Kidney (tissue), 14 donors: ENCODE data around the gene LHX5. TPM values are rescaled to one million over a fixed set of nuclear protein-coding genes. Genes with fewer than 3 reads are reported as not detected.

ENCODE experiments used
- DNase-seq, 5 donors: peaks; one replicate each; pipeline ENCODE4 v3.0.0-alpha.2; 2013 to 2020
- FAIRE-seq: peaks from 2 replicates; lab custom pipeline; 2012; peaks lifted over from hg19 to GRCh38; lab: Jason Lieb, UNC
- H3K27ac ChIP-seq, 2 donors: one replicate each; pipeline ENCODE4 v1.7.0; 2013; ENCODE audit warnings: low read depth in 2 of 2, low read length in 2 of 2, inconsistent platforms in 1 of 2
- H3K27me3 ChIP-seq: one replicate; pipeline ENCODE4 v1.7.1; 2013; ENCODE audit warnings: low read length, inconsistent platforms; ENCODE audit not compliant: control insufficient read depth, insufficient read depth
- H3K36me3 ChIP-seq, 3 donors: one replicate each; pipeline versions ENCODE4 v1.7.0 to v1.7.1; 2013; ENCODE audit warnings: low read length in 3 of 3, control low read depth in 1 of 3, inconsistent platforms in 1 of 3; ENCODE audit not compliant: insufficient read depth in 3 of 3, control insufficient read depth in 2 of 3
- H3K4me1 ChIP-seq, 3 donors: one replicate each; pipeline versions ENCODE4 v1.7.0 to v1.7.1; 2013; ENCODE audit warnings: low read length in 3 of 3, inconsistent platforms in 1 of 3, low read depth in 1 of 3; ENCODE audit not compliant: control insufficient read depth in 2 of 3, insufficient read depth in 2 of 3
- H3K4me3 ChIP-seq, 3 donors: one replicate each; pipeline versions ENCODE4 v1.7.0 to v1.8.1; 2013; ENCODE audit warnings: low read length in 3 of 3, control low read depth in 1 of 3, inconsistent platforms in 1 of 3
- H3K9ac ChIP-seq, 3 donors: one replicate each; pipeline versions ENCODE4 v1.7.0 to v1.7.1; 2013; ENCODE audit warnings: low read length in 3 of 3, control low read depth in 1 of 3, inconsistent platforms in 1 of 3
- H3K9me3 ChIP-seq, 3 donors: one replicate each; pipeline versions ENCODE4 v1.7.0 to v1.7.1; 2013; ENCODE audit warnings: low read length in 3 of 3, control low read depth in 1 of 3, inconsistent platforms in 1 of 3; ENCODE audit not compliant: control insufficient read depth in 2 of 3, insufficient read depth in 1 of 3
- CTCF ChIP-seq: IDR thresholded peaks from 3 replicates; pipeline ENCODE4 v1.5.1; 2012; ENCODE audit warnings: mild to moderate bottlenecking, moderate library complexity, borderline replicate concordance; ENCODE audit not compliant: insufficient read depth; ENCODE audit errors: extremely low read depth
- intact Hi-C: fragments of 100-400 bp; cut with DNase I; formaldehyde crosslinking; loops from one replicate; pipeline ENCODE4 v1.11.1; 2022
- polyA plus RNA-seq: library from polyadenylated mRNA; stranded (reverse); fragments of 350-450 nt; fragmentation: Illumina TruSeq; extraction: RNeasy Lipid Tissue Mini Kit (QIAGEN cat#74804); gene quantifications from one replicate; pipeline ENCODE4 v1.2.3, GENCODE V29; 2014; ENCODE audit warnings: low read depth, low replicate concordance; ENCODE audit not compliant: insufficient read depth
- total RNA-seq: library from RNA; stranded (reverse); fragmentation: NEBNext Ultra II Directional; extraction: Animal tissue kit (Norgen Biotek cat#: 25700); gene quantifications from one replicate; pipeline ENCODE4 v1.2.1, GENCODE V29; 2021
- donor health status: control.
- donor health status: control.
- donor health status: control.
- donor health status: control.
- donor health status: control.
- donor health status: DM: yes; HTN: yes; CAD: no.
- donor health status: Normal renal cell carcinoma (clear cell type).

LHX5 gene
- total and polyA plus RNA-seq, 2 donors from 2014 or later: not detected

- H3K27me3 ChIP-seq: no peaks in the 10 kb centered on the region
- H3K4me3 ChIP-seq: no peak overlapping the region
- DNase-seq (no peak), FAIRE-seq (no peak)
- no peak overlapping the region for H3K27ac ChIP-seq
- TF ChIP-seq CTCF: no peak
- H3K4me1 ChIP-seq: no peaks in the 10 kb centered on the region
- no peak overlapping the region for H3K9ac ChIP-seq
- no peaks in the 10 kb centered on the region for H3K36me3 ChIP-seq
- no peaks in the 10 kb centered on the region for H3K9me3 ChIP-seq
- intact Hi-C loops: no loop called here
These were observed 33.2 kb upstream of the LHX5 start for GRCh38 chr12:113504917-113505316.

- Histone ChIP-seq H3K36me3 (no peaks in the 10 kb centered on the region), H3K9ac (no peak overlapping the region), H3K27me3 (no peaks in the 10 kb centered on the region), H3K27ac (no peak overlapping the region), H3K4me3 (no peak overlapping the region), H3K4me1 (no peaks in the 10 kb centered on the region), H3K9me3 (no peaks in the 10 kb centered on the region)
- intact Hi-C loops: no loop called here
- no peak for FAIRE-seq
- no peak for DNase-seq
- TF ChIP-seq CTCF: no peak
These were observed 29.2 kb upstream of the LHX5 start for GRCh38 chr12:113500782-113501311.

- H3K9me3 ChIP-seq: no peaks in the 10 kb centered on the region
- H3K27ac ChIP-seq: no peak overlapping the region
- no peaks in the 10 kb centered on the region for H3K27me3 ChIP-seq
- intact Hi-C loops: no loop called here
- no peak for FAIRE-seq
- DNase-seq: no peak
- H3K4me1 ChIP-seq: no peaks in the 10 kb centered on the region
- H3K4me3 ChIP-seq: no peak overlapping the region
- H3K9ac ChIP-seq: no peak overlapping the region
- no peak for TF ChIP-seq CTCF
- H3K36me3 ChIP-seq: no peaks in the 10 kb centered on the region
These were observed 28.6 kb upstream of the LHX5 start for GRCh38 chr12:113500306-113500675.

- no peaks in the 10 kb centered on the region for H3K4me1 ChIP-seq
- no peaks in the 10 kb centered on the region for H3K27me3 ChIP-seq
- no peak overlapping the region for H3K4me3 ChIP-seq
- H3K9ac ChIP-seq: no peak overlapping the region
- no peak for TF ChIP-seq CTCF
- FAIRE-seq (no peak), DNase-seq (no peak)
- no peaks in the 10 kb centered on the region for H3K9me3 ChIP-seq
- no peaks in the 10 kb centered on the region for H3K36me3 ChIP-seq
- no peak overlapping the region for H3K27ac ChIP-seq
- intact Hi-C loops: no loop called here
These were observed 26.8 kb upstream of the LHX5 start for GRCh38 chr12:113498490-113498889.
